Measurements from ENCODE around the gene C1orf159.

Gene C1orf159

GRCh38 chr1:1162597-1163537, 47.0 kb upstream of the C1orf159 start:
- TF ChIP-seq CTCF (IDR thresholded peaks at IDR 0.05; ENCODE audit: control extremely low read depth, extremely low read depth, low read depth, missing control alignments) = no peak
- no peak for DNase-seq (ENCODE audit: extremely low spot score)
- POLR2A ChIA-PET = no interaction called here

DNA sequence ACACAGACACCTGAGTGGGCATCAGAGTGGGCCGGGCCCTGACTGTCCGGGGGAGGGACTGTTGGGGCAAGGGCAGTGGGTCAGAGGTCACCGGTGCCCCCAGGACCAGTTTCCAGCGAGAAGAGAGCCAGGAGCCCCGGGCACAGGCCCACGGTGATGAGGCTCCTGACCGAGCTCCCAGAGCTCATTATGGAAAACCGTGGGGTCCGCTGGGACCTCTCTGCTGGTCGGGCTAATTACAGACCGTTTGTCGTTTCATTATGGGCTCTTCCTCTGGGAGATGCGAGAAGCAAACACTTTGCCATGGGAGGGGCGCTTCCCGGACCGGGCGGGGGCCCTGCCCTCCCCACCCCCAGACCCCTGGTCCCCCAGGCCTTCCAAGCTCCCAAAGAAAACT, 45.8 kb upstream of the C1orf159 start:
- TF ChIP-seq CTCF (IDR thresholded peaks at IDR 0.05; ENCODE audit: control extremely low read depth, extremely low read depth, low read depth, missing control alignments) = no peak
- POLR2A ChIA-PET = no interaction called here
- CTCF ChIA-PET = interaction anchor here (1.4 kb wide), 1 partner anchor 98 kb away, joined by 5 read pairs; no protein-coding TSS in a partner anchor
- no peak for DNase-seq (ENCODE audit: extremely low spot score)

More at GRCh38 chr1:1162597-1163537, 47.0 kb upstream of the C1orf159 start:
- CTCF ChIA-PET = interaction anchor here (1.4 kb wide), 1 partner anchor 99 kb away, joined by 5 read pairs; no protein-coding TSS in a partner anchor

GRCh38 chr1:1161078-1161682, 45.3 kb upstream of the C1orf159 start:
- DNase-seq (ENCODE audit: extremely low spot score) = no peak
- CTCF ChIA-PET = no interaction called here
- POLR2A ChIA-PET = no interaction called here
- no peak for TF ChIP-seq CTCF (IDR thresholded peaks at IDR 0.05; ENCODE audit: control extremely low read depth, extremely low read depth, low read depth, missing control alignments)

GRCh38 chr1:1160281-1160930, 44.5 kb upstream of the C1orf159 start:
- DNase-seq (ENCODE audit: extremely low spot score) = no peak
- POLR2A ChIA-PET = no interaction called here
- CTCF ChIA-PET = interaction anchor here (3.0 kb wide), 1 partner anchor 38 kb away, joined by 14 read pairs; no protein-coding TSS in a partner anchor
- no peak for TF ChIP-seq CTCF (IDR thresholded peaks at IDR 0.05; ENCODE audit: control extremely low read depth, extremely low read depth, low read depth, missing control alignments)

- TF ChIP-seq CTCF (IDR thresholded peaks at IDR 0.05; ENCODE audit: control extremely low read depth, extremely low read depth, low read depth, missing control alignments) = no peak
- DNase-seq (ENCODE audit: extremely low spot score) = peak; percentile 82
- ChIA-PET POLR2A (no interaction called here), CTCF (interaction anchor here (1.1 to 3.0 kb wide), 2 partner anchors 36 to 73 kb away, joined by 3 to 14 read pairs; no protein-coding TSS in a partner anchor)
Measured at GRCh38 chr1:1157914-1158710, 42.2 kb upstream of the C1orf159 start.
